Adrenal gland (tissue), 5 donors: Measurements from ENCODE around the gene SORBS2.

Source experiments
- CTCF ChIP-seq, 6 experiments: fragments of 450-650 bp in 4 of 6; fragments of 200-600 bp in 2 of 6; sonication (generic) in 1 of 6; IDR thresholded peaks; 1 replicate in 5 of 6; 2 replicates in 1 of 6; pipeline versions ENCODE4 v1.5.1 to v1.8.0; 2016 to 2021; ENCODE audit warnings: antibody characterized with exemption in 6 of 6, mild to moderate bottlenecking in 2 of 6, moderate library complexity in 1 of 6
- POLR2A ChIP-seq, 2 donors: fragments of 450-650 bp; IDR thresholded peaks; one replicate each; pipeline ENCODE4 v1.6.1; 2017; ENCODE audit warnings: antibody characterized with exemption in 2 of 2, mild to moderate bottlenecking in 2 of 2, moderate library complexity in 1 of 2
- donor health status: DM: no; HTN: no; CAD: no.

GRCh38 chr4:185599553-185600243 lies 212.3 kb downstream of the SORBS2 start:
- no peak for TF ChIP-seq CTCF (IDR thresholded peaks at IDR 0.05)
- TF ChIP-seq POLR2A (IDR thresholded peaks at IDR 0.05) = no peak
